HG03139 (cell line): ENCODE results near the gene ARHGAP26.

ENCODE experiments used
- ATAC-seq: cut with Tn5 transposase; IDR thresholded peaks from one replicate; pipeline ENCODE4 v1.9.1; 2021; ENCODE audit not compliant: unreplicated experiment

The ARHGAP26 gene

DNA sequence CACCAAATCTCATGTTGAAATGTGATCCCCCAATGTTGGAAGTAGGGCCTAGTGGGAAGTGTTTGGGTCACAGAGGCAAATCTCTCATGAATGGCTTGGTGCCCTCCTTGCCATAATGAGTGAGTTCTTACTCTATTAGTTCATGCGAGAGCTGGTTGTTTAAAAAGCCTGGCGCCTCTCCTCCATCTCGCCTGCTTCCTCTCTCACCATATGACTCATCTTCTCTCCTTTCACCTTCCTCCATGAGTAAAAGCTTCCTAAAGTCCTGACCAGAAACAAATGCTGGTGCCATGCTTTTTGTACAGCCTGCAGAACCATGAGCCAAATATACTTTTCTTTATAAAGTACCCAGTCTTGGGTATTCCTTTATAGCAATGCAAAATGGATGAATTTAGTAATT, 20.9 kb upstream of the ARHGAP26 start:
- ATAC-seq: no peak

- ATAC-seq: no peak
These were observed 17.0 kb upstream of the ARHGAP26 start for GRCh38 chr5:142753116-142753631.

DNA sequence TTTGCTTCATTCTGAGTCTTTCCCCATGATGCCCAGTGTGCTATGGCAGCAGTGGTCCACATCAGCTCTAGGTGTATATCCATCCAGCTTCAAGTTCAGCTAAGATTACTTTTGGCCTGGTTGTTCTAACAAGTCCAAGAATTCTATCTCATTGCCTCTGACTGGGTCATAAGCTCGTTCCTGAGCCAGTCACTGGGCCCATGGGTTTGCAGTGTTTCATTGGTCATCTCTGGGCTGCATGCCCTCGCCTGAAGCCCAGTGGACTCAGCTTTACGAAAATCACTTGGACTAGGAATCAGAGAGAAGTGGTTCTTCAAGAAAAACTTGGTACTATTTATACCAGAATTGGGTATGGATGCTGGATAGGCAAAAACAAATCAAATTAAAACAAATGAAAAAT, 16.1 kb upstream of the ARHGAP26 start:
- no peak for ATAC-seq

DNA sequence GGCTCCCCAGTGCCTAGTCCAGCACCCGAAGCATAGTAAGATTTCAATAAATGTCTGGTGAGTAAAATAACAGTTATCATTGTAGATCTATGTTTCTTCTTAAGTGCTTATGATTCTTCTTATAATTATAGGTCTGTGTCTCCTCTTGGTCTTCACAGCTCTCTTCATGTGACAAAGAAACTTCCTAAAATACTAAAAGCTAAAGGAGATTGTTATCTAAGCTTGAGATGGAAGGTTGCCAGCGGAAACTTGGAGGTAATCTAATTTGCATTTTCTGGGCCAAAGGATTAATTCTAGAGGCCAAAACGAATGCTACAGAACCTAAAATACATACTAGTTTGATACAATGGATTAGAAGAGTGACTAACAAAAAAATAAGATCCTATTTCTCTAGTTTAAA, 13.6 kb upstream of the ARHGAP26 start:
- no peak for ATAC-seq

DNA sequence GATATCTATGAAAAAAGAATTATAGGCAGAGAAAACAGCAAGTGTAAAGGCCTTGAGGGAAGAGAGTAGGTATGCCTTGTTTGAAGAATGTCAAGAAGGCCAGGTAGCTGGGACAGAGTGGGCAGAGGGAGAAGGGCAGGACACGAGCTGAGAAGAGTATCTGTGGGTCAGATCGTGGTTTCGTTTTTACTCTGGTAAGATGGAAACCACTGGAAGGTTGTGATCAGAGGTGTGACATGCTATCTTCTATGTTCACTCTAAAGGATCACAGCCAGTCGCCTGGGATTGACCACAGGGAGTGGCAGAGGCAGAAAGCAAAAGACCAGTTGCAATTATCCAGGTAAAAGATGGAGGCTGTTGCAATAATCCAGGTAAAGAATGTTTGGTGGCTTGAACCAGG, 12.6 kb upstream of the ARHGAP26 start:
- no peak for ATAC-seq

DNA sequence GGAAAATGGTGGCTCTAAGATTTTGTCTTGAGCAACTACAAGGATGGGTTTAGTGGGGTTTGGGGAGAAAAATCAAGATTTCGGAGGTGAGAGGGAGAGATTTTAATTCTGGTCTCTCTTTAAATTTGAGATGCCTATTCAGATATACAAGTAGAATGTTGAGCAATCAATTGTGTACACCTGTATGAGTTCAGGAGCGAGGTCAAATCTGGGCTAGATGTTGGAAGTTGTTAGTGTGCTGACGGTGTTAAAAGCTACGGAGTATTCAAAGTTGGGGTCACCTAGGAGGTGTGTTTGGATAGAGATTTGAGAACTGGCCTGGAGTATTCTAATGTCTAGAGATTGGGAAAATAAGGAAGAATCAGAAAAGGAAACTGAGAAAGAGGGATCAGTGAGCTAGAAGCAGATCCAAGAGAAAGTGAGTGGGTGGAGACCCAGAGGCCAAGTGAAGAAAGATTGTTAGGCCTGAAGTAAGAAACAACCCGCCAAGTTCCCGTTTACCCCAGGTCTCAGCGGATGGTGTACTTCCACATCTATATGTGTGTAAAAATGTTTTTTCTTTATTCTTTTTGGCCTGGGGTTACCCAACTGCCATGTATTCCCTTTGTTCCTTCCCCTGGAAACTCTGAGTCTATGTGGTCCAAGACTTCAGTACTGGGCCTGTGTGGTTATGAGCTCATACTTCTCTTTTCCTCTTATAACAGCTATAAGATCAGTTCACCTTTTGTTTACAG, 11.9 kb upstream of the ARHGAP26 start:
- ATAC-seq: no peak

GRCh38 chr5:142758796-142759145, 11.4 kb upstream of the ARHGAP26 start:
- ATAC-seq: no peak

DNA sequence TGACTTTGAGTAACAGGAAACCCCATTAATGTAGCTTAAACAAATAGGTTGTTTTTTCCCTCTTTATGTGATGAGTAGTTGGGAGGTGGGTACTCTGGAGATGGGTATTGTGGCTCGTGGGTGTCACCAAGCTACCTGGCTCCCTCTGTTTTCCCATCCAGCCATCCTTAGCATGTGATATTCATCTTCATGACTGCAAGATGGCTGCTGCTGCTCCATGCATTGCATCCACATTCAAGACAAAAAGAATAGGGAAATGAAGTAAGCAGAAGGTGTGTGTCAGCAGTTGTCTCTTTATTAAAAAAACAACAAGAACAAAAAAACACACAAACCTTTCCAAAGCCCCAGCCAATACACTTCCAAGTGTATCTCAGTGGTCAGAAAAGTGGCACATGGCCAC, 6.5 kb upstream of the ARHGAP26 start:
- no peak for ATAC-seq

GRCh38 chr5:142767178-142767577, 3.0 kb upstream of the ARHGAP26 start:
- ATAC-seq: no peak

- ATAC-seq: no peak
These were observed 2.3 kb upstream of the ARHGAP26 start for GRCh38 chr5:142767911-142768310.

DNA sequence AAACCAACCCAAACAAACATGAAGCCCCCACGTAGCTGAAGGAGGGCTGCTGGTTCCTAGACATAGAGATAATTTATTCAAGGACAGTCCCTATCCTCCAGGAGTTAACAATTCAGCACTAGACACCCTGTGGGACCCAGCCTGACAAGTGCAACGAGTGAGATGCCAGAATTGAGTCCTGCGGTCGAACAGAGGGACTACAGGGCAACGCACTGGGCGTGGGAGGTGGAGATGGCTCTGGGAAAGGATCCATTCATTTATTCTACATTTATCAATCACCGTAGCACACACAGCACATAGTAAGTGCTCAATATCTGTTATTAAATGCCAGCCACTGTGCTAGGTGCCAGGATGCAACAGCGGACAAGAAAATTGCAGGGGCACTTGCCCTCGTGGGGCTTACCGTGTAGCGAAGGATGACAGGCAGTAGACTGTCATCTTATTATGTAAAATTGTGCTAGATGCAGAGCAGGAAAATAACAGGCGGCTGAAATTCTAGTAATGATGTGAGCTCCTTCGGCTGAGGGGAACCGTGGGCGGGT, 855 bp upstream of the ARHGAP26 start:
- ATAC-seq: no peak

DNA sequence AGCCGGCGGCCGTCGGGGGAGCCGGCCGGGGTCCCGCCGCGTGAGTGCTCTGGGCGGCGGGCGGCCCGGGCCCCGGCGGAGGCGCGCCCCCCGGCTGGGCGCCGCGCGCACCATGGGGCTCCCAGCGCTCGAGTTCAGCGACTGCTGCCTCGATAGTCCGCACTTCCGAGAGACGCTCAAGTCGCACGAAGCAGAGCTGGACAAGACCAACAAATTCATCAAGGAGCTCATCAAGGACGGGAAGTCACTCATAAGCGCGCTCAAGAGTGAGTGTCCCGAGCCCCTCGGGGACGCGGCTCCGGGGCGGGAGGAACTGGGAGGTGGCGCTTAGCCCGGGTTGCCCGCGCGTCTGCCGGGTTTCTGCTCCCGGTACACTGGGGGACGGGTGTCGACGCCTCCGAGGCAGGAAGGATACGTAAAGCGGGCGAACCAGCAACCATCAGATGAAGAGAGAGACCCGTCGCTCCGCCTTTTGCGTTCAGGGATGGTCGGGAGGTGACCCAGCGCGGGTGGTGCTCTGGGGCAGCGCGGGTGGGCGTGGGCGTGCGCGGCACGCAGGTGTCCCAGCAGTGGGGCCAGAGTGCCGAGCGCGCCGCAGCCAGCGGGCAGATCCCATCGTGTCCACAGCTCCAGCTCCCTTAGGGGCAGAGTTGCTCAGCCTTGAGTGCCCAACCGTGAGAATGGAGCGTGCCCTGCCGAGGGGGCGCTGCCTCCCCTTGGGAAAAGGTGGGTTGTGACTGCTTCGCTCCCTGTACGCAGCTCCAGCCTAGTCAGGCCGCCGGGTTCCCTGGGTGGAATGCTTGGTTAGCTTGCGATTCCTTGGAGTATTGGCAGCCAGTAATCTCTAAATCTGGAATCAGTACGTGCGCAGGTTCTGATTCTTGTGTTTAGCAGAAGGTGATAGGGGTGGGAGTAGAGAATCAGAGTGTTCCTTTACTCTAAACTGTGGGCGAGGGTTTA, 753 bp downstream of the ARHGAP26 start:
- ATAC-seq: peak; percentile 19

GRCh38 chr5:142771666-142772065, 1.5 kb downstream of the ARHGAP26 start:
- ATAC-seq: no peak

- ATAC-seq: no peak
These were observed 2.5 kb downstream of the ARHGAP26 start for GRCh38 chr5:142772446-142773293.

DNA sequence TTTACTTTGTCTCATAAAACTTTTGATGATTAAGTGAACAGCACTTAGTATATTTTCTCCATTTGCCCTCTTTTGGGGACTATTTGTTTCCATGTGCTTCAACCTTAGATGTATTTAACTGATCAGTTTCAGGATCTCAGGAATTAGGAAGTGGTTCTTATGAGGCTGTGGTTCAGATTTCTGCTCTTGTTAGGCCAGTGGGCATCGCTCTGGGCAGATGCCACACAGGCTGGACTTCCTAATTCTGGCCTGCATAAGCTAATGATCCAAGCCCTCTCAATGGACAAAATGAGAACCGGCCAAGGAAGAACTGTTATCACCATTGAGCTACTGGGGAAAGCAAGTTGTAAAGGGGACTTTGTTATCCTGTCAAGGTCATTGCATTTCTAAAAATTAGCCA, 6.9 kb downstream of the ARHGAP26 start:
- ATAC-seq: no peak

DNA sequence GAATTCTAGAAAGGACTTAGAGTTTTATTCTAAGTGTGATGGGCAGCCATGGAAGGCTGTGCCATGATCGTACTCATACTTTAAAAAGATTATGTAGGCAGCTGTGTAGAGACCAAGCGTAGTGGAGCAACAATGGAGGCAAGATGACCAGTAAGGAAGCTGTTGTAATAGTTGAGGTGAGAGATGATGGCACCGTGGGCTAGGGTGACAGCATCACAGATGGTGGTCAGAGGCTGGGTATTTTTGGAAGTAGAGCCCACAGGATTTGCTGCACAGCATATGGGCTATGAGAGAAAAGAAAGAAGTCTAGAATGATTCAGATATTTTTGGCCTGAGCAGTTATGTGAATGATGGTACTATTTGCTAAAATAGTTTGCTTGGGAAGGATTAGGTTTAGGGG, 7.7 kb downstream of the ARHGAP26 start:
- no peak for ATAC-seq

GRCh38 chr5:142779163-142779840, 9.1 kb downstream of the ARHGAP26 start:
- ATAC-seq: no peak

GRCh38 chr5:142780871-142781270, 10.7 kb downstream of the ARHGAP26 start:
- ATAC-seq: no peak

DNA sequence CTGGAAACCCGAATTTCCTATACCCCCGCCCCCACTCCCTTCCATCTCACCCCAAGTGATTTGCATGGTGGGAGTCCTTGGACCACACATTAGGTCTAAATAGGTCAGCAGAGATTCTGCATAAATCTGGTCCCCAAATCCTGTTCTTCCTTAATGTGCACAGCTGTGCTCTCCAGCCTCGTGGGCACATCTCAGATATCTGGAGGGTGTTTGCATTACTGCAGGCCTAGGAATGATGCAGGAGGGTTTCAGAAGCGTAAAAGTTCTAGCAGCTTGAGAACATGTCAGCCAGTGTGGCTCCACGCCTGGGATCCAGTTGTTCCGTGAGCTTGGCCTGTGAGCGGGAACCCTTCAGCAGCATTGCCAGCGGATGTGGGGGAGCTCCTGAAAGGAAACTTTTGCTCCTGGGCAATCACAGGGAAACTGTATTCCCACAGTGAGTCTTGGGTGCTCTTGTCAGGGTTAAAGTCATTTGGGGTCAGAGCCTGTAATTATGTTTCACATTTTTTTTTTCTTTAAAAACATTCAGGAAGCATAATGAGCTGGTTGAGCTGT, 12.9 kb downstream of the ARHGAP26 start:
- no peak for ATAC-seq
